Right lung (tissue), 5 donors: Measurements from ENCODE around the gene RPL26. TPM values are rescaled to one million over a fixed set of nuclear protein-coding genes. Genes with fewer than 3 reads are reported as not detected.
"Not testable (repeated sequence)": the region's sequence is repeated elsewhere in the genome, so short reads cannot be mapped to it uniquely, and the experiment has no call there.

Source experiments
- DNase-seq, 2 donors: peaks; one replicate each; pipeline ENCODE4 v3.0.0-alpha.2; 2013
- polyA plus RNA-seq, 5 donors: library from polyadenylated mRNA; unstranded; fragments of 120-200 nt; gene quantifications; one replicate each; pipeline versions ENCODE4 v1.2.1 to v1.2.3, GENCODE V29; 2013; ENCODE audit warnings: inconsistent platforms in 1 of 5, low replicate concordance in 1 of 5; ENCODE audit not compliant: insufficient read length in 5 of 5, insufficient read depth in 1 of 5

RPL26 gene
- polyA plus RNA-seq, 5 donors, result 3,093 to 4,232 (median 3,272) TPM

- DNase-seq, result no peak
Observed at GRCh38 chr17:8405499-8406016, 22.6 kb upstream of the RPL26 start.

- no peak for DNase-seq
Observed at GRCh38 chr17:8402921-8403536, 20.0 kb upstream of the RPL26 start.

GRCh38 chr17:8401107-8401506, 18.1 kb upstream of the RPL26 start:
- DNase-seq, result no peak

GRCh38 chr17:8398980-8399379, 16.0 kb upstream of the RPL26 start:
- DNase-seq, result no peak

- no peak for DNase-seq
Observed at GRCh38 chr17:8397636-8398035, 14.6 kb upstream of the RPL26 start, which contains the start of gene RNF222. TSS of gene RNF222 (minus strand) at chr17:8397827. CDS start at chr17:8393461, 4,366 bp downstream.

- DNase-seq, result not testable (repeated sequence)
Observed at GRCh38 chr17:8394497-8394896, 11.5 kb upstream of the RPL26 start.

- DNase-seq, result no peak
Observed at GRCh38 chr17:8393470-8394231, 10.7 kb upstream of the RPL26 start.

- no peak for DNase-seq
Observed at GRCh38 chr17:8392674-8393469, 9.9 kb upstream of the RPL26 start.

- no peak for DNase-seq
Observed at GRCh38 chr17:8392274-8392673, 9.3 kb upstream of the RPL26 start.

- DNase-seq, result no peak
Observed at GRCh38 chr17:8391711-8392110, 8.7 kb upstream of the RPL26 start.

- no peak for DNase-seq
Observed at GRCh38 chr17:8387914-8388651, 5.1 kb upstream of the RPL26 start.

GRCh38 chr17:8386841-8387240, 3.8 kb upstream of the RPL26 start:
- DNase-seq, result no peak

- DNase-seq, result no peak
Observed at GRCh38 chr17:8384801-8385378, 1.9 kb upstream of the RPL26 start.

- no peak for DNase-seq
Observed at GRCh38 chr17:8382880-8383142, 182 bp downstream of the RPL26 start.

GRCh38 chr17:8382052-8382879, 727 bp downstream of the RPL26 start:
- no peak for DNase-seq

GRCh38 chr17:8380049-8380448, 2.9 kb downstream of the RPL26 start:
- no peak for DNase-seq

GRCh38 chr17:8378117-8378516, 4.9 kb downstream of the RPL26 start:
- not testable (repeated sequence) for DNase-seq

GRCh38 chr17:8377422-8377821, 5.6 kb downstream of the RPL26 start:
- DNase-seq, result no peak

- DNase-seq, result peak; percentile 84 to 86
Observed at GRCh38 chr17:8376271-8377067, 6.5 kb downstream of the RPL26 start, which contains the start of gene KRABD2. TSS of gene KRABD2 (minus strand) at chr17:8376704.
